GM12891 (cell line): ENCODE results near the gene BOD1.

Experiments
- DNase-seq: peaks from one replicate; pipeline ENCODE4 v3.0.0; 2011; ENCODE audit warnings: low spot score; ENCODE audit not compliant: insufficient read length
- FAIRE-seq: peaks from 2 replicates; lab custom pipeline; 2011; peaks lifted over from hg19 to GRCh38; lab: Jason Lieb, UNC
- PAX5 ChIP-seq: IDR thresholded peaks from 2 replicates; pipeline ENCODE4 v1.6.1; 2011; ENCODE audit warnings: low read length, moderate library complexity, mild to moderate bottlenecking; ENCODE audit not compliant: insufficient read depth, severe bottlenecking
- POLR2A ChIP-seq: IDR thresholded peaks from 2 replicates; pipeline ENCODE4 v1.6.1; 2011; ENCODE audit warnings: low read depth, low read length, control low read depth
- POLR2AphosphoS5 ChIP-seq: IDR thresholded peaks from 2 replicates; pipeline ENCODE4 v1.6.1; 2011; ENCODE audit warnings: low read depth, low read length, control low read depth
- POU2F2 ChIP-seq: IDR thresholded peaks from 2 replicates; pipeline ENCODE4 v1.6.1; 2011; ENCODE audit warnings: low read depth, mild to moderate bottlenecking, control low read depth, low read length, moderate library complexity
- SPI1 ChIP-seq: IDR thresholded peaks from 2 replicates; pipeline ENCODE4 v1.6.1; 2011; ENCODE audit warnings: low read depth, low read length, control low read depth
- TAF1 ChIP-seq: IDR thresholded peaks from 2 replicates; pipeline ENCODE4 v1.6.1; 2011; ENCODE audit warnings: low read depth, low read length, control low read depth

The BOD1 gene

DNA sequence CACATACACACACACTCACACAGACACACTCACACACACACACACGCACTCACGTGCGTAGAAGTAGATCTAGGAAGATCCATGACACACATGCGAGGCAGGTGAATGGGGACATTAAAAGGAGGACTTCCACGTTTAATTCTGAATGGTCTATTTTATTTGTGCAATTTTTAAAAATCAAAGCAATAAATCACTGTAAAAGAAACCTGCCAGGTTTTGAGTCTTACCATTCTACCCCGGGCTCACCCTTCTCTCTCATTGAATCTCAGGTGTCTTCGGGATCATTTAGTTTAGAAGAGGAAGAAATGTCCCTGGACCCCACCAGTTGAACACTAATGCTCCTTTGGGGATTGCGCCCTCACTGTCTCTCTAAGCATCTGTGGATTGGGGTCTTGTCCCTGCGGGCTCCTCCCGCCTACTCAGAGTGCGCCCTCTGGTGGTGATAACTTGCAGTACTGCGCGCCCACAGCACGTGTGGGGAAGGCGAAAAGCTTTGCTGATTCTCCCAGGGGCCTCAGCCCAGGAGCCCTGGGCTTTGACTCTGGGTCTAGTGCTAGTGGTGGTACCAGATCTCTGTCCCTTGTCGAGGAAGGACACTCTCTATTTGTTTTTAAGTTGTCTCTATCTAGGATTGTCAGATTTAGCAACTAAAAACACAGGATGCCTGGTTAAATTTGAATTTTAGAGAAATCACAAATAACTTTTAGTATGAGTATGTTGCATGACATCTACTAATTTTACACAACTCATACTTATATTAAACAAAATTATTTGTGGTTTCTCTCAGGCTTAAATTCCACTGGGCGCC, 34.8 kb downstream of the BOD1 start:
- no peak for TF ChIP-seq POU2F2
- TF ChIP-seq TAF1 = no peak
- no peak for TF ChIP-seq POLR2A
- no peak for TF ChIP-seq POLR2AphosphoS5
- DNase-seq (peak; percentile 35), FAIRE-seq (no peak)

DNA sequence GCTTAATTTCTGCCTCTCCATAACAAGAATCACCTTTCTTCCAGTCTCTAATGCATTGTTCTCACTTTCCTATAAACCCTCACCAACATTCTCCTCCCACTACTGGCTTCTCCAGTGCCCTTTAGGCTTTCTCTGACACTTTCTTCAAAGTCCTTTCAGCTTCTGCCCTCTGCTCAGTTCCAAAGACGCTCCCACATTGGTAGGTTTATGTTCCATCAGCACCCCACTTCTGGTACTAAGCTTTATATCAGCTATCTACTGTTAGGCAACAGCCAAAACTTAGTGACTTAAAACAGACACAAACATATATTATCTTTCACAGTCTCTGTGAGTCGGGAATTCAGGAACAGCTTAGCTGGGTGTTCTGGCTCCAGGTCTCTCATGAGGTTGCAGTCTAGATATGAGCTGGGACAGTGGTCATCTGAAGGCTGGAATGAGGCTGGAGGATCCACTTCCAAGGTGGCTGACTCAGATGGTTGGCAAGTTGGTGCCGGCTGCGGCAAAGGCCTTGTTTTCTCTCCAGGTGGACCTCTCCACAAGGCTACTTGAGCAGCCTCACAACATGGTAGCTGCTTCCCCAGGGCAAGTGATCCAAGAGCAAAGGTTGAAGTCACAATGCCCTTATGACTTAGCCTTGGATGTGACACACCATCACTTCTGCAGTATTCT, 37.4 kb downstream of the BOD1 start:
- TF ChIP-seq POU2F2 (no peak), POLR2AphosphoS5 (no peak), TAF1 (no peak), POLR2A (no peak), PAX5 (no peak), SPI1 (no peak)
- FAIRE-seq (no peak), DNase-seq (no peak)

DNA sequence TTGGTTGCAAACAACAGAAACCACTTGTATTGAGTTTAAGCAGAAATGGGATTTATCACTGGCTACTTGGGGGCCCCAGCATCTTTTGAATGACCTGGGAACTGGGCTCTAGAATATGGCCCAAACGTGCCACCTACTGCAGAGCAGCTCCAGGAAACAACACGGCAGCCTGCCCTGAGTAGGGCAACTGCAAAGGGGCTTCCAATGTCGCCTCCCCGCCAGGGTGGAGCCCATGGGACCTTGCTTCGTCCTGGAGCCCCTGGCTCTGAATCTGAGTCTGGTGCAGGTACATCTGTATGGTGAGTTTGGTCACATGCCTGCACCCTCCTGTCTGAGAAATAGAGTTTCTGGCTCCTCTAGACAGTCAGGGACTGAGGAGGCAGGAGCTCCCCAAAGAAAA, 38.6 kb downstream of the BOD1 start:
- no peak for TF ChIP-seq POU2F2
- no peak for TF ChIP-seq POLR2AphosphoS5
- DNase-seq (no peak), FAIRE-seq (no peak)

DNA sequence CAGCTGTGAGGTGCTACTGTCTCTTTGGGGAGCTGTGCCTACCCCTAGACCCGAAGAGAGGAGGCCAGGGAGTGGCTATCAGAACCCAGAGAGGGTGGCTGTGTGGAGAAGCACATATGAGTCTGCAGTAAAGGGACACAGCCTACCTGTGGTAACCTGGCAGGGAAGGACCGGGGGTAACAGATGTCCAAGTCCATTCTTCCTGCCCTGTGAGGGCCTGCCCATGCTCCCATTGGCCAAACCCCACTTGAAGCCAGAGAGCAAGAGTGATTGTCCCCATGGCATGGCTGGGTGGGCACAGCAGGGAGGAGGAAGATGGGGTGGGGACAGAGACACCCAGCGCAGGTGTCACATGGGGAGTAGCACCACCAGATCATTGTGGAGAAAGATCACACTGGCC, 39.3 kb downstream of the BOD1 start:
- no peak for FAIRE-seq
- TF ChIP-seq TAF1 (no peak), SPI1 (no peak)
- DNase-seq = no peak

DNA sequence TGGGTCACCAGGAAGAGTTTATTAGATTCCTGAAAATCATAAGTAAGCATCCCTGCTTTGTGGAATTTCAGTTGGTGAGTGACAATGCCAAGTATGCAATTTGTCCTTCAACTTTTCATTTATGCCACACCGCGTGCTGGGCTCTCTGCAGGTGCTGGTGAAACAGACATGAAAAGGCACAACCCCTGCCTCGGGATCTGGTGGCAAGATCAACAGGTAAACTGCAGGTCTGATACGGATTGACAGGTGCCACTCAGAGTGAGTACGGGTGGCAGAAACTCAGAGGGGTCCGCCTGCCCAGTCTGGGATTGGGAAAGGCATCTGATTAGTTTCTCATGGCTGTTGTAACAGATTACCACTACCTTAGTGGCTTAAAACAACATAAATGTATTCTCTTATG, 40.5 kb downstream of the BOD1 start:
- FAIRE-seq (no peak), DNase-seq (no peak)
- no peak for TF ChIP-seq POLR2A
- TF ChIP-seq PAX5 = no peak
- TF ChIP-seq POLR2AphosphoS5 = no peak
- TF ChIP-seq POU2F2 = no peak
- no peak for TF ChIP-seq TAF1
- TF ChIP-seq SPI1 = no peak

DNA sequence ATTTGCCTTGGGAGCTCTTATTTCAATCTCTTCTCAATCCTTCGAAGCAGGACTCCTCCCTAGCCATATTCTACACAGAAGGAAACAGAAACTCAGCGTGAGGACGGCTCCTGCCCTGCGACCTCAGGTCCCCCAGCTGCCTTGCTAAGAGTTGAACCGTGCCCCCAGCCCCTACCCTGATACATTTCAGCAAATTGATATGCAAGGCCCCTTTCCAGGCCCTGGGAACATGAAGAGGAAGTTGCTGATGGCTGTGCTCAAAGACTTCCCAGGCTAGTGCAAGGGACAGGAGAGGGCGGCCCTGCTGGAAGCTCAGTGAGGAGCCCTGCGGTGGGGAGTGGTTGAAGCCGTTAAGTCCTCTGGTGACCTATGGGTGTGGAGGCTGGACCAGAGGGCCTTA, 41.5 kb downstream of the BOD1 start:
- TF ChIP-seq SPI1 = no peak
- TF ChIP-seq TAF1 = no peak
- TF ChIP-seq POU2F2 = no peak
- no peak for TF ChIP-seq PAX5
- no peak for TF ChIP-seq POLR2A
- TF ChIP-seq POLR2AphosphoS5 = no peak
- no peak for FAIRE-seq
- DNase-seq = no peak

DNA sequence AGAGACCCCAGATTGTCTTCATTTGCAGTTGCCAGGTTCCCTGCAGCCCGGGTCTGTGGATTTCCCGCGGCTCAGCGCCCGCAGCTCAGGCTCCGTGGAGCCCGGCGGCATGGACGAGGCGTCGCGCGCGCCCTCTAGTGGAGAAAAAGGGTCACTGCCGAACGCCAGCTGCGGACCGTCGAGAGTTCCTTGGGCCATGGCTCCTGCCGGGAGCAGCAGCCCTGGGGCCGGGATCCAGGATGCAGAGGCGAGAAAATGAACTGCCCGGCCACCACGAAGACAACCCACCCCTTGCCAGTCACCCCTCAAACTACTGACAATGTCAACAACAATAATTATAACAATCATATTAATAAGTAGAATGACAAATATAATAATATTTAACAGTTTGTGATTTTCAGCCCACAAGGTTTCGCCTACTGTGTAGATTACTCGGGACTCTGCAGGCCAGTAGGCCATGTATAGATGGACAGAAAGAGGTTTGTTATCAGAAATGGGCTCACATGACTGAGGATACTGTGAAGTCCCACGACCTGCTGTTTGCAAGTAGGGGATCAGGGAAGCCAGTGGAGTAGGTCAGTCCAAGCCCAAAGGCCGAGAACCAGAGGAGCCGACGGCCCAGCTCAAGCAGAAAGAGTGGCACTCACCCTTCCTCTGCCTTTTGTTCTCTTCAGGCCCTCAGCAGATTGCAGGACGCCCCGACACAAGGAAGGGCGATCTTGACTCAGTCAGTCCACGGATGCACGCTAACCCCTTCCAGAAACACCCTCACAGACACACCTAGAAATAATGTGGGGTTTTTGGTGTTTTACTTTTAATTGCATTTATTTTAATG, 43.1 kb downstream of the BOD1 start:
- FAIRE-seq = peak; percentile 84
- DNase-seq = peak; percentile 71
- TF ChIP-seq TAF1 = no peak
- TF ChIP-seq PAX5 = no peak
- no peak for TF ChIP-seq SPI1
- no peak for TF ChIP-seq POLR2AphosphoS5
- TF ChIP-seq POLR2A = no peak
- no peak for TF ChIP-seq POU2F2

DNA sequence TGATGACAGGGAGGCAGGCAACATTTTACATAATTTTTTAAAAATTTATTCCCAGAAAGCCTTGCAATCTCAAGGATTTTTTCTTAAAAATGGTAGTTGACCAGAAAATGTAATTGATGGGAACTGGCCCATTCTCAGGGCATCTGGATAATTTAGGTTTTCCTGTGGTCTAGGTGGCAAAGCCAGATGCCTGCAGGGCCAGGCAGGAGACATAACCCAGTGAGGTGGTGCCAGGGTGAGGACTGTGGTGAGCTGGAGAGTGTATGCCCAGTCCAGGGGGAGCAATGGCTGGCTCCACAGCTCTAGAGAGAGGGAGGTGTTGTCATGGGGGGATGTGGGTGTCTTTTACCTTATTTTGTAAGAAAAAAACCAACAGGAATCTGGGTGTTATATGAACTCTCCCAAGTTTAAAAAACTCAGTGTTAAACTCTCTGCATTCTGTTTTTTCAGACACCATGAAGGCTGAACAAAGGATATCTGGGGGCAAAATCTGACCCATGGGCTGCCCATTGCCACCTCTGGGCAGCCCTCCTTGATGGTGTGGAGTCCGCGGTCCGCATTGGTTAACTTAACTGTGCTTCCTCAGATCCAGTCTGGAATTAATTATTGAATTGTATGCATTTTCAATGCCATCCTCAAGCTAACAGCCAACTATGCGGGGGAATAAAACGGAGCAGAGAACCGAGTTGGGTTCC, 43.9 kb downstream of the BOD1 start:
- TF ChIP-seq TAF1 (no peak), POLR2A (no peak), SPI1 (no peak), POU2F2 (no peak), POLR2AphosphoS5 (no peak), PAX5 (no peak)
- no peak for FAIRE-seq
- no peak for DNase-seq
